Gastroesophageal sphincter (tissue), 3 donors: ENCODE measurements around the gene HOXA4.

Experiments used
- CTCF ChIP-seq, 4 experiments: fragments of 200-600 bp in 2 of 4; fragments of 450-650 bp in 2 of 4; sonication (generic) in 1 of 4; IDR thresholded peaks; one replicate each; pipeline ENCODE4 v1.5.1; 2017 to 2019; ENCODE audit warnings: antibody characterized with exemption in 4 of 4, mild to moderate bottlenecking in 2 of 4, moderate library complexity in 2 of 4
- EP300 ChIP-seq: sonication (generic); formaldehyde crosslinking; IDR thresholded peaks from one replicate; pipeline ENCODE4 v1.6.1; 2017; ENCODE audit warnings: antibody characterized with exemption, mild to moderate bottlenecking
- POLR2A ChIP-seq, 2 donors: fragments of 450-650 bp; IDR thresholded peaks; one replicate each; pipeline ENCODE4 v1.6.1; 2017; ENCODE audit warnings: antibody characterized with exemption in 2 of 2, mild to moderate bottlenecking in 2 of 2, moderate library complexity in 1 of 2

GRCh38 chr7:27106901-27107240, 23.7 kb downstream of the HOXA4 start:
- TF ChIP-seq EP300 (no peak), POLR2A (IDR thresholded peaks at IDR 0.05) (no peak), CTCF (IDR thresholded peaks at IDR 0.05) (no peak)
